ENCODE results near the gene CLIP1.

- no peak for TF ChIP-seq CTCF (IDR thresholded peaks at IDR 0.05)
- no peak for TF ChIP-seq POLR2A (IDR thresholded peaks at IDR 0.05)
These were observed 59.7 kb downstream of the CLIP1 start for GRCh38 chr12:122362755-122363154.

Measured in Peyer's patch (tissue), 4 donors.